ENCODE measurements around the gene RAB11FIP2.

The RAB11FIP2 gene

GRCh38 chr10:118045837-118046394, 825 bp downstream of the RAB11FIP2 start:
- ATAC-seq (ENCODE audit: insufficient read depth, low read depth) (peak; percentile 44), DNase-seq (peak; percentile 38)
- no peaks in the 10 kb centered on the region for H4K20me1 ChIP-seq (ENCODE audit: insufficient read depth, low read length)
- peak overlapping the region; percentile 85 for H3K9ac ChIP-seq (ENCODE audit: low read depth, low read length)
- H3K36me3 ChIP-seq (ENCODE audit: insufficient read depth, low read length) = no peaks in the 10 kb centered on the region; the same call in 1 of the 2 replicates
- peaks cover 56% of the 10 kb centered on the region for H3K79me2 ChIP-seq (ENCODE audit: insufficient read depth, low read length)
- H3K27ac ChIP-seq (ENCODE audit: low read length) = peak overlapping the region; percentile 75
- TF ChIP-seq CTCF (IDR thresholded peaks at IDR 0.05; ENCODE audit: borderline replicate concordance, extremely low read depth, low read length, poor library complexity, severe bottlenecking) = no peak
- H3K27me3 ChIP-seq (ENCODE audit: insufficient read depth, low read length, poor library complexity) = no peaks in the 10 kb centered on the region
- peak overlapping the region; percentile 95 for H2AFZ ChIP-seq (ENCODE audit: low read depth, low read length)
- H3K9me3 ChIP-seq (ENCODE audit: insufficient read depth, low read length, severe bottlenecking) = no peaks in the 10 kb centered on the region
- H3K4me3 ChIP-seq (ENCODE audit: low read depth in 1 of 2, low read length in 2 of 2) = peak overlapping the region; percentile 72 to 94
- peaks cover 44% of the 10 kb centered on the region for H3K4me1 ChIP-seq (ENCODE audit: insufficient read depth, low read length)
- H3K4me2 ChIP-seq (ENCODE audit: insufficient read depth, low read length) = peak overlapping the region; percentile 98

- peaks cover 3% of the 10 kb centered on the region for H3K36me3 ChIP-seq (ENCODE audit: insufficient read depth, low read length)
- ATAC-seq (ENCODE audit: insufficient read depth, low read depth) (no peak), DNase-seq (no peak)
- H2AFZ ChIP-seq (ENCODE audit: low read depth, low read length) = peak overlapping the region; percentile 95; the same call in 1 of the 2 replicates
- H3K4me3 ChIP-seq (ENCODE audit: low read depth in 1 of 2, low read length in 2 of 2) = peak overlapping the region; percentile 72 to 94
- H3K27ac ChIP-seq (ENCODE audit: low read length) = peak overlapping the region; percentile 75; the same call in 1 of the 2 replicates
- H3K27me3 ChIP-seq (ENCODE audit: insufficient read depth, low read length, poor library complexity) = no peaks in the 10 kb centered on the region
- peak overlapping the region; percentile 85 for H3K9ac ChIP-seq (ENCODE audit: low read depth, low read length)
- peaks cover 59% of the 10 kb centered on the region for H3K79me2 ChIP-seq (ENCODE audit: insufficient read depth, low read length)
- H3K4me2 ChIP-seq (ENCODE audit: insufficient read depth, low read length) = peak overlapping the region; percentile 98
- TF ChIP-seq CTCF (IDR thresholded peaks at IDR 0.05; ENCODE audit: borderline replicate concordance, extremely low read depth, low read length, poor library complexity, severe bottlenecking) (no peak), EZH2 (IDR thresholded peaks at IDR 0.05; ENCODE audit: borderline replicate concordance, low read depth, low read length, severe bottlenecking) (no peak)
- H3K4me1 ChIP-seq (ENCODE audit: insufficient read depth, low read length) = peaks cover 44% of the 10 kb centered on the region
- H3K9me3 ChIP-seq (ENCODE audit: insufficient read depth, low read length, severe bottlenecking) = no peaks in the 10 kb centered on the region
- H4K20me1 ChIP-seq (ENCODE audit: insufficient read depth, low read length) = peaks cover under 1% of the 10 kb centered on the region; the same call in 1 of the 2 replicates
Measured at GRCh38 chr10:118045158-118045836, 1.4 kb downstream of the RAB11FIP2 start.

- H3K79me2 ChIP-seq (ENCODE audit: insufficient read depth, low read length) = peaks cover 64% of the 10 kb centered on the region
- no peaks in the 10 kb centered on the region for H3K27me3 ChIP-seq (ENCODE audit: insufficient read depth, low read length, poor library complexity)
- H3K9ac ChIP-seq (ENCODE audit: low read depth, low read length) = no peak overlapping the region
- peaks cover 44% of the 10 kb centered on the region for H3K4me1 ChIP-seq (ENCODE audit: insufficient read depth, low read length)
- peak overlapping the region; percentile 98 for H3K4me2 ChIP-seq (ENCODE audit: insufficient read depth, low read length)
- TF ChIP-seq CTCF (IDR thresholded peaks at IDR 0.05; ENCODE audit: borderline replicate concordance, extremely low read depth, low read length, poor library complexity, severe bottlenecking) (no peak), EZH2 (IDR thresholded peaks at IDR 0.05; ENCODE audit: borderline replicate concordance, low read depth, low read length, severe bottlenecking) (no peak)
- H3K36me3 ChIP-seq (ENCODE audit: insufficient read depth, low read length) = peaks cover 12% of the 10 kb centered on the region
- no peaks in the 10 kb centered on the region for H3K9me3 ChIP-seq (ENCODE audit: insufficient read depth, low read length, severe bottlenecking)
- H4K20me1 ChIP-seq (ENCODE audit: insufficient read depth, low read length) = peaks cover 4% of the 10 kb centered on the region; the same call in 1 of the 2 replicates
- H2AFZ ChIP-seq (ENCODE audit: low read depth, low read length) = no peak overlapping the region
- ATAC-seq (ENCODE audit: insufficient read depth, low read depth) = no peak
- no peak overlapping the region for H3K27ac ChIP-seq (ENCODE audit: low read length)
- no peak for DNase-seq
- H3K4me3 ChIP-seq (ENCODE audit: low read depth in 1 of 2, low read length in 2 of 2) = no peak overlapping the region
Measured at GRCh38 chr10:118042827-118043242, 3.9 kb downstream of the RAB11FIP2 start.

Data from DND-41 (cell line).